ENCODE results near the gene KLHL2.

The KLHL2 gene

GRCh38 chr4:165288226-165288625, 80.9 kb downstream of the KLHL2 start:
- no peak for DNase-seq (ENCODE audit: low spot score)

DNA sequence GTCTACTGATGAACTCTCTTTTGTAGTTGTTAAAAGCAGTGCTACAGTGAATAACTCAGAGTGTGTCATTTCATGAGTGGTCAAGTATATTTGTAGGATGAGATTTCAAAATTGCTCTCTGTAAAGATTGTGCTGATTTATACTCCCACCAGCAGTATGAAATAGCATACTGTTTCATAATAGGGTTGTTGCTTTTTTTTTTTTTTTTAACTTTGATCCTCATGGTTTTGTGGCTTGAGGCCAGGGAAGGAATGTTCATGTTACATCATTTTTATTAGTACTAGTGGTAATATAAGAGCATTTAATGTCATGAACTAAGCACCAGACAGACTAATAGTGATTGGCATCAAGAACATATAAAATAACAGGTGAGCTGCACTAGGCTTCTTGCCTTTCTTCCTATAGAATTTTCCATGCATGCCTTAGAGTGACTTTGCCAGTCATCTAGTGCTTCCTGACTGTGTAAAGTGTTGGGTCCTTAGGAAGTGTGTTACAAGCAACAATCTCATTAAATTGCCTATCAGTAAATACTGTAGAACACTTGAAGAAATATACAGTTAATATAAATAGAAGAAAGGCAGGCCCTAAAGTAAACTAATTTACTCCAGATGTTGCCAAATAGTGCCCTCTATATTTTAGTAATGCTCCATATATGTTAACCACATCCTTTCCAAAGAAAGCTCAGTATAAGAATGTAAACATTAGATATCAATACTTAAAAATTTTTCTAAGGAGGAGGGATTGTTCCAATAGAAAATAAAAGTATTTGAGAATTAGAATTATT, 81.5 kb downstream of the KLHL2 start:
- no peak for DNase-seq (ENCODE audit: low spot score)

DNA sequence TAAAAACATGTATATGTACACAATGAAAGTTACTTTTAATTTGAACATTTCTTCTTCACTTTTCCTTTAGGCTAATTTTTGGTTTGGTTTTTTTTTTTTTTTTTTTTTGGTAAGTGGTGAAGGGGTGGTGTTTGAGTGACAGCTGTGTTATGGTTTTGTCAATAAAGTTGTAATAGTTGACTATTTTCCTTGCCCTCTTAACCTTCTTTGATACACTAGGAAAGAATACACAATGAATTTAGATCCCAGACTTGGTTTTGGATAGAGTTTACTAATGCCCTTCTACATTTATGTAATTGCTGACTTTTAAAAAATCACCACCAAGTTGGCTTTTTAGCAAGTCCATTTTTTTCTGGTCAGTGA, 82.0 kb downstream of the KLHL2 start:
- no peak for DNase-seq (ENCODE audit: low spot score)

DNA sequence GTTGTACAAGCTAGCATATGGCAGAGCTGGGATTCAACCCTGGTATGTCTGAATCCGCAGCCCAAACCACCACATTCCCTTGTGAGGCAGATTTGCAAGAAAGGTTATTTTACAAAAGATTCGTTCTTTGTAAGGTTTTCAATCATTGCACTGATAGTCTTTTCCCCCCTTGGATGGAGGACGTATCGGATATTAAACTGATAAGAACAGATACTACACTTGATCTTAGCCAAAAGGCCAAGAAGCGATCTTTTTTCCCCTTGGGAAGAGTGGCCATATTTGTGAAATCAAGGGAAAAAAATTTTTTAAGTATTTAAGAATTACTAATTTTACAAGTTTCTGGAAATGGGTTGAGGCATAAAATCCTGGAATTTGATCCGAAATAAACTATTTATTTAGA, 85.7 kb downstream of the KLHL2 start:
- DNase-seq (ENCODE audit: low spot score), result no peak

- no peak for DNase-seq (ENCODE audit: low spot score)
Measured at GRCh38 chr4:165293927-165294649, 86.7 kb downstream of the KLHL2 start.

DNA sequence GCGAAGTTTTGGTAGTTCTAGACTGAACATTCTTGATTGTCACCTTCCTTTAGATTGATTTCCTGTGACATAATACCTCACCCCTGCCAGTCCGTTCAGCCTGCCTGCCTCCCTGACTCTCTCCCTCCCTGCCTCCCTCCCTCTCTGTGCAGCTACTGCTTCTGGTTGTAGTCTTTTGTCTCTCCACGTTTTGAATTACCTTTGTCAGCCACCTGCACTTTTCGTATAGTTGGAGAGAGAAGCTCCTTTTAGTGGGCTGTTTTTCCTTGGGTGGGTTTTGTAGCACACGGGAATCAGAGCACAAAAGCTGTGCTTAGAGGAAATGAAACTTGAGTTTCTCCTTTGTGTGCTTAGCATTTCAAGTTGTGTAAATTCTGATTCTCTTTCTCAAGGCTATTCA, 87.5 kb downstream of the KLHL2 start:
- DNase-seq (ENCODE audit: low spot score), result no peak

DNA sequence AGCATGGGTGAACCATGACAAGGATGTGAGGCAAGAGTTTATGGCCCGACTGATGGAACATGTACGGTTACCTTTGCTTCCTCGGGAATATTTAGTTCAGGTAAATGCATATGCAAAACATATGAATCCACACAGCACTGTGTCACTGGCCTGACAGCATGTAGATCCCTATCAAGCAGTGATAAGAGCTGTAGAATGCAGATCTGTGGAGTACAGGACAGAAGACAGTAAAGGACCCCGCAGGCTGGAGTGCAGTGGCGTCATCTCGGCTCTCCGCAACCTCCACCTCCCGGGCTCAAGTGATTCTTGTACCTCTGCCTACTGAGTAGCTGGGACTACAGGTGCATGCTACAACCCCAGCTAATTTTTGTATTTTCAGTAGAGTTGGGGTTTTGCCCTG, 90.3 kb downstream of the KLHL2 start:
- no peak for DNase-seq (ENCODE audit: low spot score)

GRCh38 chr4:165299399-165300060, 92.2 kb downstream of the KLHL2 start:
- no peak for DNase-seq (ENCODE audit: low spot score)

DNA sequence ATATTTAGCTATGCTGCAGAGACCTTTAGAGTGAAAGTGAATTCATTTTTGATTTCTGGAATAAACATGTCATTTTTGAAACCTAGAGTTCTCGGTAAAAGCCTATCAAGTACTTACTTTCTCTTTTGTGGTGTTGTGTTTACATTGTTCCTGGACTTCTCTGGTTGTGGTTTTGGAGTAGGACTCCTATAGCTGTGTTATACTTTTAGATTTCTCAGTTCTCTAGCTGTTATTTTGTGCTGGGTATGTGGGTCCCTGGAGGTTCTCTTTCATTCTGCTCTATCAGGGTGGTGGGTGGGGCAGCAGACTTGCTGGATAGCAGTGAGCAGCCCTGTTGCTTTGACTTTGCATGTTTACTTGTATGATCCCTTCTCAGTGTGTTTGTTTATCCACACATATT, 94.5 kb downstream of the KLHL2 start:
- no peak for DNase-seq (ENCODE audit: low spot score)

- no peak for DNase-seq (ENCODE audit: low spot score)
Measured at GRCh38 chr4:165302658-165303057, 95.3 kb downstream of the KLHL2 start.

GRCh38 chr4:165308166-165308565, 100.8 kb downstream of the KLHL2 start:
- no peak for DNase-seq (ENCODE audit: low spot score)

DNA sequence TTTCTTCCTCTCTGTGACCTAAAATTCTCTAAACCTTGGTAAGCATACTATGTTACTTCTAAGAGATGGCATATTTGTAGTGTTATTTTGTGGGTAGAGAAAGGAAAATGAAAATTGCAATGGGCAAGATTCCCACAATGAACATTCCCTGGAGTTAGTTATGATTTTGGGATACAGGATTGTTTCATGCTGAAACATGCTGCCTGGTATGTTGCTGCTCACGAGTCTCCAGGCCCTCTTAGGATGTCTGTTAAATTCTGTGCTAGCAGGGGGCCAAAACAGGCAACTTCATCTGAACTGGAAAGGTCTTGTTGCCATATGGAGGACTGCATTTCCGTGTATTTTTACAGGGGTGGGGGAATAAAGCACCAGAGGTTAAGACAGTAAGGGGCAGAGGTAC, 101.2 kb downstream of the KLHL2 start:
- no peak for DNase-seq (ENCODE audit: low spot score)

DNA sequence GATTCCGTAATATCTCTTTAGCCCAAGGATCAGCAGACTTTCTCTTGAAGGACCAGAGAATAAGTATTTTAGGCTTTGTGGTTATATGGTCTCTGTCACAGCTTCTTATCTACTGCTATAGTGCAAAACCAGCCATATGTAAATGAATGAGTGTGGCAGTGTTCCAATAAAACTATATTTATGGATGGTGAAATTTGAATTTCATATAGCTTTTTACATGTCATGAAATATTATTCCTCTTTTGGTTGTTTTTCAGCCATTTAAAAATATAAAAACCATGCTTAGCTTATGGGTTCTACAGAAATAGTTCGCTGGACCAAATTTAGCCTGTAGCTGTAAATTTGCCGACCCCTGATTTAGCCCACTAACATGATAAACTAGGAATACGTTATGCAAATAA, 102.1 kb downstream of the KLHL2 start:
- no peak for DNase-seq (ENCODE audit: low spot score)

GRCh38 chr4:165312506-165312905, 105.1 kb downstream of the KLHL2 start:
- no peak for DNase-seq (ENCODE audit: low spot score)

DNA sequence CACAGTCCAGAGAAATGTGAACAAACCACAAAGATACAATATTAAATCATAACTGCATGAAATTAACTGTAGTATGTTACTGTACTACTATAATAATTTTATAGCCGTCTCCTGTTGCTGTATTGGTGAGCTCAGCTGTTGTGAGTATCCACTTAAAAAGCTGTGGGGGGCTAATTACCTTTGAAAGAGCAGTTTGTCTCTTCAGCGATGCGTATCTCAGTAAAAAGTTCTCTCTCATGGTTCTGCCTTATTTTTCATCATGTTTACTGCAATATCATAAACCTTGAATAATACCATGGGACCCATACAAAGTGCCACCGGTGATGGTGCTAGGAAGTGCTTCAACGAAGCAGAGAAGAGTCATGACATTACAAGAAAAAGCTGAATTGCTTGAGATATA, 111.7 kb downstream of the KLHL2 start:
- DNase-seq (ENCODE audit: low spot score), result no peak

DNA sequence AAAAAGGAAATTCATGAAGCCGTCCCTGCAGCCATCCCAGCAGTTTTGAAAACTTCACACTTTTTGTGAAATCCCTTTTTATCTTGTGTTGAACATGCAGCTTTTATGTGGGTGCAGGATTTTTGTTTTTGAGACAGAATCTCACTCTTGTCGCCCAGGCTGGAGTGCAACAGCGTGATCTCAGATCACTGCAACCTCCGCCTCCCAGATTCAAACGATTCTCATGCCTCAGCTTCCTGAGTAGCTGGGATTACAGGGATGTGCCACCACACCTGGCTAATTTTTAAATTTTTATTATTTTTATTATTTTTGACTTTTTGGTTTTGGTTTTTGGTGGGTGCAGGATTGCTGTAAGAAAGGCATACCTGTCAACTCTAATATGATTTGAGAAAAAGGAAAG, 112.1 kb downstream of the KLHL2 start:
- no peak for DNase-seq (ENCODE audit: low spot score)

- DNase-seq (ENCODE audit: low spot score), result no peak
Measured at GRCh38 chr4:165324236-165324917, 117.0 kb downstream of the KLHL2 start.

- no peak for DNase-seq (ENCODE audit: low spot score)
Measured at GRCh38 chr4:165324918-165325304, 117.5 kb downstream of the KLHL2 start.

DNA sequence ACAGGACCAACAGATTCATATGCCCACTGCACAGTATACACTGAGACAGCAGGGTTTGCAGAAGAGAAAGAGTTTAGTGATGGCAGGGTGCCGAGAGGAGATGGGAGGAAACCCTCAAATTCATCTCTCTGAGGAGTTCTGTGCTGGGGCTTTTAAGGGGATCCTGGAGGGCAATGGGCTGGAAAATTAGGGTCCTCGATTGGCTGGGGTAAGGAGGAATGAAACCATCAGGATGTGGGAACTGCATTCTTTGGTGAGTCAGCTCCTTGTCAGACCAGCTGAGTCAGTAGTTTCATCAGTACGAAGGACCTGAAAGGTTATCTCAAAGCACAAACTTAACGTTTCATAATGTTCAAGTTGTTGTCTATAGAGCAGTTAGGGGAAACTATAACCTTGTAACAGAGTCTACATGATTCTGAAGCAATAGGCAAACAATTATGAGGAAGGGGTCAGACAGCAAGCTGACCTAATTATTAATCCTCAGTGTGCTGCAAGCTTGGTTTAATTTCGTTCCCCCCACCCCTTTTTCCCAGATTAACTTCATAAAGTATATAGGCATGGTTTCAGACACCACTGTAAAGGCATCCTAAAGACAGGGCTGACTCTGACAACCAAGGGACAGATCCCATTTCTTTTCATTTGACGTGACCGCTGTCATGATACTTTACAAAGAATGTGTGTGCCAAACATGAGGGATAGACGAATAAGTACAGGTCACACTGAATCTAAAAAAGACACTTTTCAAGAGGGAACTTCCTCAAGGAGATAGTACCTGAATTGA, 118.6 kb downstream of the KLHL2 start:
- DNase-seq (ENCODE audit: low spot score), result no peak

- peak; percentile 31 for DNase-seq (ENCODE audit: low spot score)
Measured at GRCh38 chr4:165326831-165327210, 119.5 kb downstream of the KLHL2 start.

Measured in SK-N-DZ (cell line).